LNCaP clone FGC (cell line): ENCODE data around the gene LNX2.
A peak's percentile ranks its signal among the peaks of the same experiment; 100 is the strongest.

Experiments
- DNase-seq: peaks from one replicate; pipeline ENCODE4 v3.0.0-alpha.2; 2011; ENCODE audit warnings: low read depth
- H3K4me3 ChIP-seq: 2 replicates; pipeline ENCODE4 v1.5.1; 2011; ENCODE audit warnings: mild to moderate bottlenecking, low read depth, low read length, control low read depth
- CTCF ChIP-seq: IDR thresholded peaks from 2 replicates; pipeline ENCODE4 v1.5.1; 2012; ENCODE audit warnings: mild to moderate bottlenecking; ENCODE audit not compliant: control insufficient read depth, insufficient read depth; ENCODE audit errors: extremely low read depth

The LNX2 gene

DNA sequence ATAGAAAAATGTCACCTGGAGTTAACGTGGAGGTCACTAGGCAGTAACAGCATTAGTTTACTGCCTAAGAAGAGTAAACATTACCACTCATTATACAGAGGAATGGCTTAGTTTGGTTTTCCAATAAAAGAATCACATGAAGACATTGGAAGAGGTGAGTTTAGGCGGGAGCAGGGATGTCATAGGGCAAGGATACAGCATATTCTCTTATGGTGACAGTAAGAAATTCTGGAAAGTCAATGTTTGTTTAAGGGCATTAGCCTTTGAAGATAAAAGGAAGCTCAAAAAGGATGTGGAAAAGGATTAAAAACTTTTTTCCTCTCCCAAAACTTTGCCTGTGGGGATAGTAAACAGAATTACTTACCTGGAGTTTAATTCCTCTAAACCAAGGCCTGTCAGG lies 5.5 kb upstream of the LNX2 start:
- H3K4me3 ChIP-seq, result no peak overlapping the region
- no peak for TF ChIP-seq CTCF
- DNase-seq, result no peak

DNA sequence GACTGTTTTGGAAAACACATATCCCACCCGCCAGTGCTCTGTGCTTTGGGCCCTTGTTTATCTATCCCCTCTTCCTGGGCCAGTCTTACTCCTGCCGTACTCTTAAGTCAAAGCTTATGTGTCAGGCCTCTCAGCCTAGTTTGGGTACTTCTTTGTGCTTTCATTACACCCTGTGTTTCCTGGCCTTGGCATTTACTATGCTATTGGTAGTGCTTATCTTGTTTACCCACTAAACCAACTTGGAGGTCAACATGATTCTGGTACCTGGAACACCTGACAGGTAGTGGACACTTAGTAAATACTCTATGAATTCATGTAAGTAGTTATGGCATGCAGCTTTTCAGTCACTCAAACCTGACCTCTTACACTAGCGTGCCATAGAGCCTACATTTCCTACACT lies 3.7 kb upstream of the LNX2 start:
- no peak for TF ChIP-seq CTCF
- no peak for DNase-seq
- no peak overlapping the region for H3K4me3 ChIP-seq

GRCh38 chr13:27622881-27623280 lies 2.6 kb upstream of the LNX2 start:
- peak overlapping the region; percentile 85 for H3K4me3 ChIP-seq
- no peak for DNase-seq

DNA sequence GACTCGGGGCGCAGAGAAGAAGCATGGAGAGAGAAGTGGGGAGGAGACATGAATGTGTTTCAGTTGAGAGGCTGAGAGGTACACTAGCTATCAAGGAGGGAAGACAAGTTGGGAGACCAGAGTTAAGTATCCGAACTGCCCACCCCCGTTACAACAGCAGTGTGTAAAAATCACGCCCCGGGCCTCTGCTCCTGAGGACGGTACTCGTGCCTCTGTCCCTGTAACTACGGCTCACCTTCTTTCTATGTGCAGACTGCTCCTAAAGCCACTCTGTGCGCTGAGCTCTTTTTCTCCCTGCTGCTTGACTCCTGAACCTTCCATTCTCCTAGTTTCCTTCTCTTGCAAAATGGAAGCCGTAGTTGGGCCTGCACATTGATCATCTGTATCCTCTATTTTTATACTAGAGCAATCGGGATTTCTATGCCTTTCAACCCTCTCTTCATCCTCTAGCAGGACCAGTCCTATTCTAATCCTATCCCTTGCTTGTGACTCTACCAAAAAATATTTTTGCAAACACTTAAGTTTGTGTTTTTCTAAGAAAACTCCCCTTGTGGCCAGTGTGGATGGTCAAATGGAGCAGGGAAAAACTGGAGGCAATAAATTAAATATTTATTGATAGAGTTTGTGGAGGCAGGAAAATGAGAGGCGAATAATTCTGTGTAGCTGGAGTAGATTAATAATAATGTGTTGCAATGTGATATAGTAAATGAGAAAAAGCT lies 1.9 kb upstream of the LNX2 start:
- no peak for TF ChIP-seq CTCF
- DNase-seq, result no peak
- H3K4me3 ChIP-seq, result peak overlapping the region; percentile 85

More at GRCh38 chr13:27622881-27623280, 2.6 kb upstream of the LNX2 start:
- no peak for TF ChIP-seq CTCF

GRCh38 chr13:27621366-27622101 lies 1.2 kb upstream of the LNX2 start, which contains the start of gene POLR1D:
POLR1D (plus strand) TSS chr13:27621892; CDS start chr13:27621984, 92 bp downstream.
- peak within 1 kb of the TSS; percentile 85 for H3K4me3 ChIP-seq
- TF ChIP-seq CTCF, result no peak
- DNase-seq, result no peak

DNA sequence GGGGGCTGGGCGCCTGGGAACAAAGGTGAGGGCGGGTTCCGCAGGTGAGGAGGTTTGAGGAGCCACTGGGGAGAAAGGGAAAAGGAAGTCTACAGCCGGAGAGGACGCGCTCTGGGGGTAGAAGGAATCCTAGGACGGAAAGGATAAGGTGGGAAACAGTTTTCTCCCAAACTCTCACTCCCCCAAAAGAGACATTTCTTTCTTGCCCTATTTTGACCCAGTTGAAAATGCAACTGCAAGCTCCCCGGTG lies 712 bp upstream of the LNX2 start:
- TF ChIP-seq CTCF, result no peak
- H3K4me3 ChIP-seq, result peak overlapping the region; percentile 85
- DNase-seq, result no peak
